ENCODE measurements around the gene RNF157. TPM values are rescaled to one million over a fixed set of nuclear protein-coding genes. Genes with fewer than 3 reads are reported as not detected.

RNF157 gene
- total and polyA plus RNA-seq, 9 donors: 1.3 to 4.3 (median 2.5) TPM

DNA sequence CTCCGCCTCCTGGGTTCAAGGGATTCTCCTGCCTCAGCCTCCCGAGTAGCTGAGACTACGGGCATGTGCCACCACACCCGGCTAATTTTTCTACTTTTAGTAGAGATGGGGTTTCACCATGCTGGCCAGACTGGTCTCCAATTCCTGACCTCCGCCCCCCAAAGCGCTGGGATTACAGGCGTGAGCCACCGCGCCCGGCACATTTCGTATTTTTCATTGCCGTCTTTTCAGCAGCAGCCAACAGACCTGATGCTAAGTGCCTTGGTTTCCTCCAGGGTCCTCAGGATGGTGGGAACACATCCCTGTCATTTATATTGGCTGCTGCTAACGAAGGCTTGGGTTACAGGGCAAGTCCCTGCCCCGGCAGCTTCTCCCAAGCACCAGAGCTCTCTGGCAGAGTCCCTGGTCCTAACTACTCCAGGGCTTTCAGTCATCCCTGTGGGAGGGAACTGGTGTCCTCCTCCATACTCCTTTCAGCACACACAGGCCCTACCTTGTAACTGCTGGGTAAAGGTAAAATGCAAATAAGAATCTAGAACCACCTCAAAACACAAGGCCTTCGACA lies 1.5 kb upstream of the RNF157 start:
- no peak overlapping the region for H3K27ac ChIP-seq
- no peaks in the 10 kb centered on the region for H3K9me3 ChIP-seq
- TF ChIP-seq, protein P1, sequence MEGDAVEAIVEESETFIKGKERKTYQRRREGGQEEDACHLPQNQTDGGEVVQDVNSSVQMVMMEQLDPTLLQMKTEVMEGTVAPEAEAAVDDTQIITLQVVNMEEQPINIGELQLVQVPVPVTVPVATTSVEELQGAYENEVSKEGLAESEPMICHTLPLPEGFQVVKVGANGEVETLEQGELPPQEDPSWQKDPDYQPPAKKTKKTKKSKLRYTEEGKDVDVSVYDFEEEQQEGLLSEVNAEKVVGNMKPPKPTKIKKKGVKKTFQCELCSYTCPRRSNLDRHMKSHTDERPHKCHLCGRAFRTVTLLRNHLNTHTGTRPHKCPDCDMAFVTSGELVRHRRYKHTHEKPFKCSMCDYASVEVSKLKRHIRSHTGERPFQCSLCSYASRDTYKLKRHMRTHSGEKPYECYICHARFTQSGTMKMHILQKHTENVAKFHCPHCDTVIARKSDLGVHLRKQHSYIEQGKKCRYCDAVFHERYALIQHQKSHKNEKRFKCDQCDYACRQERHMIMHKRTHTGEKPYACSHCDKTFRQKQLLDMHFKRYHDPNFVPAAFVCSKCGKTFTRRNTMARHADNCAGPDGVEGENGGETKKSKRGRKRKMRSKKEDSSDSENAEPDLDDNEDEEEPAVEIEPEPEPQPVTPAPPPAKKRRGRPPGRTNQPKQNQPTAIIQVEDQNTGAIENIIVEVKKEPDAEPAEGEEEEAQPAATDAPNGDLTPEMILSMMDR (IDR thresholded peaks at IDR 0.05): no peak
- TF ChIP-seq POLR2A (IDR thresholded peaks at IDR 0.05) (no peak), EP300 (IDR thresholded peaks at IDR 0.05) (no peak)
- no peak overlapping the region for H3K4me3 ChIP-seq
- 88 to 92% (median 88%) methylated on average over 15 of the region's 15 CpGs for WGBS, 3 donors
- no peaks in the 10 kb centered on the region for H3K27me3 ChIP-seq
- no peaks in the 10 kb centered on the region for H3K4me1 ChIP-seq (ENCODE audit: insufficient read depth)
- no peaks in the 10 kb centered on the region for H3K36me3 ChIP-seq
- no peak for DNase-seq
- intact Hi-C loops (cut with DNase I): no loop called here

DNA sequence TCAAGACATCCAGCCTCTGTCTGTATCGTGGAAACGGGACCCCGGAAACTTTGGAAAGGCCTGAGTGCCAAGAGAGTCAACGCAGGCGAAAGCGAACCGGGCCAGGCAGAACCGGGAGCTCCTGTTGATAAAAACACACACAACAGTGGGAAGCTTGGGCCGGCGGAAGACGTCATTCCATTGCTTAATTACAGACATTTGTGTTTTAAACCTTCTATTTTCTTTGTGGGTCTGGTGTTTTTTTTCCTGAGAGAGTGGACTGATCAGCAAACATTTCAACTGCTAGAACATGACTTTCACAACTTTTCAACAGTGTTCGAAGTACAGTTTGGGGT lies 878 bp upstream of the RNF157 start:
- Histone ChIP-seq H3K4me3 (peak overlapping the region; percentile 46), H3K9me3 (no peaks in the 10 kb centered on the region), H3K36me3 (no peaks in the 10 kb centered on the region), H3K27ac (no peak overlapping the region), H3K4me1 (ENCODE audit: insufficient read depth) (no peaks in the 10 kb centered on the region), H3K27me3 (no peaks in the 10 kb centered on the region)
- WGBS, 3 donors: 3 to 10% (median 5%) methylated on average over 12 of the region's 12 CpGs
- TF ChIP-seq POLR2A (IDR thresholded peaks at IDR 0.05) (no peak), EP300 (IDR thresholded peaks at IDR 0.05) (no peak)
- TF ChIP-seq, protein P1 (IDR thresholded peaks at IDR 0.05): no peak
- intact Hi-C loops (cut with DNase I): no loop called here
- DNase-seq: peak; percentile 29 to 69 (median 49)

DNA sequence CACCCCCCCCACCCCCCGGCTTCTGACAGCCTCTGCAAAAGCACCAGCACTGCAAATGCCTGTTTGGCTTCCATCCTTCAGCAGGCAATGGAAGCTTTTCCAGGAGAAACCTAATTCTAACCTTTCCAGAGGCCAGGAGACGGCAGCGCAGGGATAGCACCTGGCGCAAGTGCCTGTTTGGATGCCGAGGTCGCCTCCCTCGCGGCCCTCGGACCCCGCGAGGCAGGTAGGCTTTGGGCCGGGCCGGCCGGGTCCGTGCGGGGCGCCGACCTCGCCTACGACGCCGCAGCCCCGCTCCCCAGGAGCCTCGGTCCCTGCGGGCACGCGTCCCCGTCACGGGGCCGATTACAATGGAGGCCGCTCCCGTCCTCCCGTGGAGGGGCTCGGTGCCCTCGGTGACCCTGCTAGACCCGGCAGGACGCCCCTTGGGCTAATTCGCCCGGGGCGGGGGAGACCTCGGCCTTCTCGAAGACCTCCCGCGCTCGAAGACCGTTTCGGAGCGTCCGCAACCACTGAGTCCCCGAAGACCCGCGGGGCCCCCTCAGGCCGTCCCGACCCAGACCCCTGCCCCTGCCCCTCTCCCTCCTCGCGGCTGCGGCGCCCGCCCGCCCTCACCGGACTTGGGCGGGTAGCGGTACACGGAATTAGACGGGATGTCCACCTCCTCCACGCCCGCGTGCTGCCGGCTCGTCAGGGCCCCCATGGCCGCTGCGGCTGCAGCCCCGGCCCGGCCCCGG lies 587 bp downstream of the RNF157 start:
- WGBS, 3 donors: 2 to 5% (median 3%) methylated on average over 32 to 75 of the region's 75 CpGs
- intact Hi-C loops (cut with DNase I): no loop called here
- Histone ChIP-seq H3K27me3 (no peaks in the 10 kb centered on the region), H3K36me3 (no peaks in the 10 kb centered on the region), H3K9me3 (no peaks in the 10 kb centered on the region), H3K27ac (no peak overlapping the region), H3K4me3 (peak overlapping the region; percentile 36), H3K4me1 (ENCODE audit: insufficient read depth) (no peaks in the 10 kb centered on the region)
- DNase-seq: peak in 2 of 5 donors; percentile 35 to 44
- TF ChIP-seq POLR2A (IDR thresholded peaks at IDR 0.05): no peak
- TF ChIP-seq, protein P1 (IDR thresholded peaks at IDR 0.05): no peak
- TF ChIP-seq EP300 (IDR thresholded peaks at IDR 0.05): no peak

DNA sequence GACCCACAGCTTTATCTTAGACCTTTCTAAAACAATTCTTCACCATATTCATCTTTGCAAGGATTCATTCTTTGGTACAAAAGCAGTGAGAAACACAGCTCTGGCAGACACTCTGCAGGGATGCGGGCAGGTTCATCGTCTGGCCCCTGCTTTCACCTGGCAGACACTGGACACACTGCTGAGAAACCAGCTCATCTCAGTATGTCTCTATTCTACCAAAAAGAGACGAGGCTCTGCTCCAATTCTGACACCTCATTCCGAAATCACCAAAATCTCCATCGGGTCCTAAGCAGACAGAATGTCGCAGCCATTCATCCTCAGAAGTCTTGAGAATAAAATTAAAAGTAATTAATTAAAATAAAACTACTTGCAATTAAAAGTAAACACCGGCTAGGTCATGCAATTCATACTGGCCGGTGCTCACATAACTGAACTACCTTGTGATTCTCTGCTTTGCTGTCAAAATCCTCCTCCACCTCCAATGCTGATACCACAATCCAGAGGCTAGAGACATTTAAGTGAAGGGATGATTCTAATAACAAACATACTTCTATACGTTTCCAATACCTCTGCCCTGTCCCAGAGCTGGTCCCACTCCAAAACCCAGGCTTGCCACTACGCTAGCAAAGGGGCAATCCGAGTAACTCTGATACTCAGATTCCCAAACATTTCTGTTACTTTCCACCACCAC lies 1.3 kb downstream of the RNF157 start:
- no peaks in the 10 kb centered on the region for H3K9me3 ChIP-seq
- DNase-seq: no peak
- 34 to 48% (median 40%) methylated on average over 11 of the region's 11 CpGs for WGBS, 3 donors
- no peaks in the 10 kb centered on the region for H3K36me3 ChIP-seq
- intact Hi-C loops (cut with DNase I): no loop called here
- H3K27me3 ChIP-seq: no peaks in the 10 kb centered on the region
- H3K27ac ChIP-seq: no peak overlapping the region
- no peaks in the 10 kb centered on the region for H3K4me1 ChIP-seq (ENCODE audit: insufficient read depth)
- TF ChIP-seq EP300 (IDR thresholded peaks at IDR 0.05): no peak
- TF ChIP-seq, protein P1 (IDR thresholded peaks at IDR 0.05): no peak
- TF ChIP-seq POLR2A (IDR thresholded peaks at IDR 0.05): no peak
- H3K4me3 ChIP-seq: no peak overlapping the region

Data from ovary (tissue), 9 donors.